GM12878 (cell line): ENCODE measurements around the gene CRB2. TPM values are rescaled to one million over a fixed set of nuclear protein-coding genes. Genes with fewer than 3 reads are reported as not detected.
A peak's percentile ranks its signal among the peaks of the same experiment; 100 is the strongest.

Experiments
- ATAC-seq: fragments of 200-7000 bp; cut with Tn5 transposase; 3 replicates; pipeline ENCODE4 v1.9.1; 2020; ENCODE audit warnings: mild to moderate bottlenecking, moderate library complexity
- BruUV-seq: library from RNA; stranded (reverse); fragments of 400-500 nt; replicated peaks from 2 replicates; lab custom pipeline; 2021; lab: Mats Ljungman, UMichigan
- CTCF ChIA-PET: fragments of 300-600 bp; sonication (Branson Sonifier 250); formaldehyde crosslinking; extraction: SDS; loops from one replicate; lab custom pipeline; 2021; ENCODE audit warnings: inconsistent platforms; lab: Yijun Ruan, JAX
- POLR2A ChIA-PET: fragments of 350-600 bp; formaldehyde crosslinking; extraction: SDS; loops from one replicate; lab custom pipeline; 2021; ENCODE audit warnings: inconsistent platforms; lab: Charles Lee
- RAD21 ChIA-PET: fragments of 300-600 bp; sonication (Branson Sonifier 250); formaldehyde crosslinking; loops from one replicate; lab custom pipeline; 2023; ENCODE audit warnings: antibody characterized with exemption; ENCODE audit not compliant: unreplicated experiment; lab: Charles Lee
- SMC1A ChIA-PET: fragments of 300-600 bp; sonication (Branson Sonifier 250); formaldehyde crosslinking; loops from one replicate; lab custom pipeline; 2023; ENCODE audit not compliant: unreplicated experiment, uncharacterized antibody; lab: Charles Lee
- DNase-seq: peaks from one replicate; pipeline ENCODE4 v3.0.0-alpha.2; 2011; ENCODE audit warnings: low read depth, low spot score
- FAIRE-seq: peaks from 3 replicates; lab custom pipeline; 2011; peaks lifted over from hg19 to GRCh38; lab: Jason Lieb, UNC
- H2AFZ ChIP-seq: 2 replicates; pipeline ENCODE4 v1.6.0; 2011; ENCODE audit warnings: low read depth, low read length, control low read depth; ENCODE audit not compliant: control insufficient read depth
- H3K27ac ChIP-seq: 2 replicates; pipeline ENCODE4 v1.5.1; 2011; ENCODE audit warnings: control low read depth; ENCODE audit not compliant: control insufficient read depth, insufficient read depth
- H3K27me3 ChIP-seq, 2 experiments: replicated peaks in 1 of 2; 2 replicates each; pipeline versions ENCODE4 v1.6.0 to v1.6.1; 2011; ENCODE audit warnings: low read length in 1 of 2; ENCODE audit not compliant: control insufficient read depth in 2 of 2, insufficient read depth in 2 of 2
- H3K36me3 ChIP-seq, 2 experiments: 2 replicates each; pipeline ENCODE4 v1.5.1; 2011; ENCODE audit warnings: low read length in 1 of 2; ENCODE audit not compliant: control insufficient read depth in 2 of 2, insufficient read depth in 2 of 2
- H3K4me1 ChIP-seq: 2 replicates; pipeline ENCODE4 v1.6.1; 2011; ENCODE audit warnings: mild to moderate bottlenecking, low read length, moderate library complexity, mixed read lengths; ENCODE audit not compliant: control insufficient read depth, insufficient read depth
- H3K4me2 ChIP-seq: 2 replicates; pipeline ENCODE4 v1.6.0; 2011; ENCODE audit warnings: control low read depth; ENCODE audit not compliant: control insufficient read depth, insufficient read depth
- H3K4me3 ChIP-seq: fragments of 200-600 bp; sonication (generic); 2 replicates; pipeline ENCODE4 v1.5.1; 2016
- H3K79me2 ChIP-seq: 2 replicates; pipeline ENCODE4 v1.6.0; 2011; ENCODE audit warnings: low read length; ENCODE audit not compliant: control insufficient read depth, insufficient read depth
- H3K9ac ChIP-seq: 2 replicates; pipeline ENCODE4 v1.8.0; 2011; ENCODE audit warnings: low read length, control low read depth, mixed read lengths; ENCODE audit not compliant: control insufficient read depth, insufficient read depth
- H3K9me3 ChIP-seq: replicated peaks from 3 replicates; pipeline ENCODE4 v1.5.1; 2011; ENCODE audit warnings: mild to moderate bottlenecking, low read length; ENCODE audit not compliant: control insufficient read depth, insufficient read depth
- H4K20me1 ChIP-seq: 2 replicates; pipeline ENCODE4 v1.6.0; 2011; ENCODE audit not compliant: control insufficient read depth, insufficient read depth
- CEBPB ChIP-seq, 2 experiments: fragments of 150-350 bp in 1 of 2; IDR thresholded peaks; 2 replicates each; pipeline ENCODE4 v1.6.1; 2012 to 2014; ENCODE audit warnings: low read depth in 2 of 2, low read length in 2 of 2, borderline replicate concordance in 1 of 2, inconsistent platforms in 1 of 2
- NFIC ChIP-seq: IDR thresholded peaks from 2 replicates; pipeline ENCODE4 v1.6.1; 2012; ENCODE audit warnings: low read depth, mild to moderate bottlenecking, inconsistent platforms, low read length, moderate library complexity
- NFYA ChIP-seq: IDR thresholded peaks from 2 replicates; pipeline ENCODE4 v1.6.1; 2011; ENCODE audit warnings: low read depth, mild to moderate bottlenecking, low read length, improper control_type of control experiment, borderline replicate concordance
- PML ChIP-seq: IDR thresholded peaks from 2 replicates; pipeline ENCODE4 v1.6.1; 2012; ENCODE audit warnings: low read length, inconsistent platforms
- SRF ChIP-seq, 2 experiments: IDR thresholded peaks; 2 replicates each; pipeline ENCODE4 v1.6.1; 2011; ENCODE audit warnings: low read depth in 2 of 2, low read length in 2 of 2, mild to moderate bottlenecking in 1 of 2, moderate library complexity in 1 of 2
- TAF1 ChIP-seq: IDR thresholded peaks from 2 replicates; pipeline ENCODE4 v1.6.1; 2011; ENCODE audit warnings: mild to moderate bottlenecking, low read depth, low read length, borderline replicate concordance
- WGBS: methylation state at CpG from one replicate; pipeline ENCODE4 v1.1.6; 2016; ENCODE audit warnings: low lambda C conversion rate; ENCODE audit not compliant: insufficient replicate concordance, insufficient coverage; ENCODE audit errors: missing lambda C conversion rate; 5-methylcytosine and 5-hydroxymethylcytosine counted together
- in situ Hi-C: fragments of 300-500 bp; cut with MboI; formaldehyde crosslinking; loops from 9 replicates; pipeline ENCODE4 v1.14.3; 2018; ENCODE audit warnings: mixed read lengths
- intact Hi-C: fragments of 100-400 bp; cut with micrococcal nuclease; formaldehyde crosslinking; loops from one replicate; pipeline ENCODE4 v1.14.2; 2022; ENCODE audit not compliant: unreplicated experiment
- polyA plus RNA-seq, 11 experiments: library from polyadenylated mRNA; depleted of rRNA in 4 of 11; unstranded in 6 of 11; stranded (reverse) in 5 of 11; fragments of >200 nt; fragmentation: Nextera tagmentation in 4 of 11; fragmentation: Illumina TruSeq in 1 of 11; extraction: Ambion mirVana in 4 of 11; extraction: Trizol in 1 of 11; gene quantifications; 1 replicate in 1 of 11; 2 replicates in 10 of 11; pipeline versions ENCODE4 v1.2.1 to v1.2.3, GENCODE V29; 2011 to 2016; ENCODE audit warnings: inconsistent platforms in 2 of 11, missing spikeins in 2 of 11, low read depth in 1 of 11
- total RNA-seq, 4 experiments: library from RNA; depleted of rRNA in 3 of 4; stranded (reverse); fragments of >200 nt in 3 of 4; fragmentation: Illumina TruSeq in 1 of 4; extraction: Trizol in 1 of 4; gene quantifications; 2 replicates each; pipeline versions ENCODE4 v1.2.1 to v1.2.3, GENCODE V29; 2013 to 2021
- TF ChIP-seq, protein P1 (sequence below): IDR thresholded peaks from 2 replicates; pipeline ENCODE4 v1.6.1; 2011; ENCODE audit warnings: borderline replicate concordance, low read depth, mild to moderate bottlenecking, moderate library complexity, mixed read lengths, low read length; ENCODE audit not compliant: insufficient read depth; ENCODE audit errors: extremely low read length
- TF ChIP-seq, protein P2 (sequence below): fragments of 450-650 bp; IDR thresholded peaks from 2 replicates; pipeline ENCODE4 v1.6.1; 2017; ENCODE audit warnings: antibody characterized with exemption, mild to moderate bottlenecking, moderate library complexity

CRB2 gene
- total and polyA plus RNA-seq, 10 of the 15 experiments (the other 5 are each of a cell fraction or from before 2014, with no cell fraction given) = 0.01 to 0.80 (median 0.23) TPM; not detected in 3

DNA sequence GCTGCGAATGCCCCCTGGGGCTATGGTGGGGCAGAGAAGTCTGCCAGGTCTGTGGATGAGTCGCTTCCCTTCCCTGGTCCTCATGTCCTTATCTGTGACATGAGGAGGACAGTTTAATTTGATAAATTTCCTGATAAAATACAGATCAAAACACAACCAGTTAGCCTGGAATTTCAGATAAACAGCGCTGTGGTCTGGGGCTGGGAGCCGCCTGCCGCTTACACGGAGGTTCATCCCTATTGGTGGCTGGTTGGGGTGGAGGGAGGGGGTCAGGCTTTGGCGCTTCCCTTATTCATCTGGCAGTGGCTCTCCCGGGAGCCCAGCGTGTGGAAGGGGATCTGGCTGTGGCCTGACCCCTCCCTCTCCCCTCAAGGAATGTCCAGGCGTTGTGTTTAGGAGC is 17.9 kb downstream of the CRB2 start:
- H3K79me2 ChIP-seq = no peaks in the 10 kb centered on the region
- no peak overlapping the region for H3K9ac ChIP-seq
- no peak for DNase-seq
- H2AFZ ChIP-seq = no peak overlapping the region
- FAIRE-seq = no peak
- H3K27me3 ChIP-seq = peaks cover 0 to 10% of the 10 kb centered on the region in 2 experiments; a peak in 2 of 4 replicates
- intact Hi-C loops (no loop called here), in situ Hi-C loops (no loop called here)
- no peak overlapping the region for H3K4me2 ChIP-seq
- POLR2A ChIA-PET = no interaction called here
- no peaks in the 10 kb centered on the region for H3K36me3 ChIP-seq
- no peak overlapping the region for H3K27ac ChIP-seq
- CTCF ChIA-PET = no interaction called here
- WGBS = 5% methylated on average over 10 of the region's 10 CpGs
- SMC1A ChIA-PET = no interaction called here
- no TSS peak for BruUV-seq
- no peak overlapping the region for H3K4me3 ChIP-seq
- H3K9me3 ChIP-seq = no peaks in the 10 kb centered on the region
- no peaks in the 10 kb centered on the region for H3K4me1 ChIP-seq
- no peaks in the 10 kb centered on the region for H4K20me1 ChIP-seq
- RAD21 ChIA-PET = no interaction called here
- no peak for ATAC-seq
- no peak for TF ChIP-seq NFIC
- TF ChIP-seq, protein P1, sequence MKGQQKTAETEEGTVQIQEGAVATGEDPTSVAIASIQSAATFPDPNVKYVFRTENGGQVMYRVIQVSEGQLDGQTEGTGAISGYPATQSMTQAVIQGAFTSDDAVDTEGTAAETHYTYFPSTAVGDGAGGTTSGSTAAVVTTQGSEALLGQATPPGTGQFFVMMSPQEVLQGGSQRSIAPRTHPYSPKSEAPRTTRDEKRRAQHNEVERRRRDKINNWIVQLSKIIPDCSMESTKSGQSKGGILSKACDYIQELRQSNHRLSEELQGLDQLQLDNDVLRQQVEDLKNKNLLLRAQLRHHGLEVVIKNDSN = no peak

DNA sequence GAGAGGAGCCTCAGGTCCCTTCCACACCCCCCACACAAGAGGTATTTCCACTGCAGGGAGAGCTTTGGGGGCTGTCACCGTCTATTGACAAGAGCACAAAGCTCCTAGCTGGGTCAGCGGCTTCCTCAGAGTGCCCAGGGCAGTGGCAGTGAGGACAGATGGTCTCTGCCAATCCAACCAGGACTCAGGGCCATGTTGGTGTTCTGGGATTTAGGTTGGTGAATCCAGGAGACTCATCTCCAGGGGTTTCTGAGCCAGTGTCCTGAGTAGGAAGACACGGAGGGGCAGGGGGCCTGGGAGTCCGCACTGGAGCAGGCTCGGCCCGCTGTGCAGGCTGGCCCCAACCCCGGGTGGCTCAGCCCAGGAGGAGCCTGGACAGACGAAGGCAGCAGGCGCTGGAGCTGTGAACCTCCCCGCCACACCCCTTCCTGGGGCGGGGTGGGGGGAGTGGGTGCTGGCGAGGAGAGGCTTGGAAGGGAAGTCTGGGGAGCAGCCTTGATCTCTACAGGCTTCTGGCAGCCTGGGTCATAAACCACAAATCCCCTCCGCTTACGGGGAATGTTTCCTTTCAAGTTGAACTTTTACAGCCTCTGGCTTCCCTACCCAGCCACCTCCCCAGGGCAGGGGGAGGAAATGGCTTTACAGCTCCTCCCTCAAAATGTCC is 19.6 kb downstream of the CRB2 start:
- no TSS peak for BruUV-seq
- Histone ChIP-seq H4K20me1 (no peaks in the 10 kb centered on the region), H3K4me3 (no peak overlapping the region), H3K27ac (no peak overlapping the region), H3K79me2 (no peaks in the 10 kb centered on the region), H3K36me3 (no peaks in the 10 kb centered on the region; a peak in 1 of 4 replicates), H2AFZ (no peak overlapping the region), H3K4me2 (no peak overlapping the region), H3K4me1 (no peaks in the 10 kb centered on the region), H3K27me3 (peaks cover 0 to 10% of the 10 kb centered on the region in 2 experiments; a peak in 2 of 4 replicates), H3K9ac (no peak overlapping the region), H3K9me3 (no peaks in the 10 kb centered on the region)
- TF ChIP-seq NFYA (no peak), CEBPB (IDR thresholded peaks at IDR 0.05; ENCODE audit: borderline replicate concordance in 1 of 2, low read depth in 2 of 2, low read length in 2 of 2) (no peak), PML (no peak), SRF (IDR thresholded peaks at IDR 0.05; ENCODE audit: low read depth in 2 of 2, low read length in 2 of 2) (no peak), TAF1 (no peak)
- TF ChIP-seq, protein P2, sequence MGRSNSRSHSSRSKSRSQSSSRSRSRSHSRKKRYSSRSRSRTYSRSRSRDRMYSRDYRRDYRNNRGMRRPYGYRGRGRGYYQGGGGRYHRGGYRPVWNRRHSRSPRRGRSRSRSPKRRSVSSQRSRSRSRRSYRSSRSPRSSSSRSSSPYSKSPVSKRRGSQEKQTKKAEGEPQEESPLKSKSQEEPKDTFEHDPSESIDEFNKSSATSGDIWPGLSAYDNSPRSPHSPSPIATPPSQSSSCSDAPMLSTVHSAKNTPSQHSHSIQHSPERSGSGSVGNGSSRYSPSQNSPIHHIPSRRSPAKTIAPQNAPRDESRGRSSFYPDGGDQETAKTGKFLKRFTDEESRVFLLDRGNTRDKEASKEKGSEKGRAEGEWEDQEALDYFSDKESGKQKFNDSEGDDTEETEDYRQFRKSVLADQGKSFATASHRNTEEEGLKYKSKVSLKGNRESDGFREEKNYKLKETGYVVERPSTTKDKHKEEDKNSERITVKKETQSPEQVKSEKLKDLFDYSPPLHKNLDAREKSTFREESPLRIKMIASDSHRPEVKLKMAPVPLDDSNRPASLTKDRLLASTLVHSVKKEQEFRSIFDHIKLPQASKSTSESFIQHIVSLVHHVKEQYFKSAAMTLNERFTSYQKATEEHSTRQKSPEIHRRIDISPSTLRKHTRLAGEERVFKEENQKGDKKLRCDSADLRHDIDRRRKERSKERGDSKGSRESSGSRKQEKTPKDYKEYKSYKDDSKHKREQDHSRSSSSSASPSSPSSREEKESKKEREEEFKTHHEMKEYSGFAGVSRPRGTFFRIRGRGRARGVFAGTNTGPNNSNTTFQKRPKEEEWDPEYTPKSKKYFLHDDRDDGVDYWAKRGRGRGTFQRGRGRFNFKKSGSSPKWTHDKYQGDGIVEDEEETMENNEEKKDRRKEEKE = no peak
- TF ChIP-seq, protein P1 = no peak
- ATAC-seq = 0 out of 3 replicates have a peak, but pooled peaks have one; percentile 10
- CTCF ChIA-PET = interaction anchor here (0.7 kb wide), 1 partner anchor 912 kb away, joined by 3 read pairs; no protein-coding TSS in a partner anchor
- 21% methylated on average over 14 of the region's 14 CpGs for WGBS
- SMC1A ChIA-PET = no interaction called here
- RAD21 ChIA-PET = no interaction called here
- no peak for FAIRE-seq
- POLR2A ChIA-PET = no interaction called here
- intact Hi-C loops (no loop called here), in situ Hi-C loops (no loop called here)
- no peak for DNase-seq
